Uterus (tissue), 4 donors: ENCODE data around the gene ADCY7. TPM values are rescaled to one million over a fixed set of nuclear protein-coding genes. Genes with fewer than 3 reads are reported as not detected.
A peak's percentile ranks its signal among the peaks of the same experiment; 100 is the strongest.

ENCODE experiments used
- DNase-seq, 2 donors: peaks; one replicate each; pipeline ENCODE4 v3.0.0-alpha.2; 2019 to 2020
- H3K27ac ChIP-seq, 2 donors: fragments of 200-600 bp; sonication (generic); 1 replicate in 1 of 2; 2 replicates in 1 of 2; pipeline ENCODE4 v1.5.1; 2016 to 2018
- H3K27me3 ChIP-seq, 2 donors: fragments of 200-600 bp; sonication (generic); one replicate each; pipeline ENCODE4 v1.5.1; 2018 to 2019; ENCODE audit warnings: control low read depth in 1 of 2
- H3K36me3 ChIP-seq, 2 donors: fragments of 200-600 bp; sonication (generic); one replicate each; pipeline ENCODE4 v1.5.1; 2019; ENCODE audit warnings: control low read depth in 1 of 2
- H3K4me1 ChIP-seq, 2 donors: fragments of 200-600 bp; sonication (generic); one replicate each; pipeline ENCODE4 v1.5.1; 2018 to 2019; ENCODE audit warnings: control low read depth in 1 of 2
- H3K4me3 ChIP-seq, 2 donors: fragments of 200-600 bp; sonication (generic); 1 replicate in 1 of 2; 2 replicates in 1 of 2; pipeline ENCODE4 v1.5.1; 2018 to 2019; ENCODE audit warnings: mild to moderate bottlenecking in 1 of 2
- H3K9me3 ChIP-seq, 2 donors: fragments of 200-600 bp; sonication (generic); one replicate each; pipeline ENCODE4 v1.5.1; 2019; ENCODE audit warnings: control low read depth in 1 of 2
- CTCF ChIP-seq, 4 experiments: fragments of 200-600 bp in 2 of 4; fragments of 450-650 bp in 2 of 4; sonication (generic) in 2 of 4; IDR thresholded peaks; one replicate each; pipeline ENCODE4 v1.5.1; 2016 to 2019; ENCODE audit warnings: antibody characterized with exemption in 4 of 4, mild to moderate bottlenecking in 2 of 4, moderate library complexity in 1 of 4
- POLR2A ChIP-seq, 2 donors: fragments of 450-650 bp; IDR thresholded peaks; one replicate each; pipeline ENCODE4 v1.6.1; 2016; ENCODE audit warnings: antibody characterized with exemption in 2 of 2, mild to moderate bottlenecking in 1 of 2, moderate library complexity in 1 of 2
- intact Hi-C: fragments of 100-400 bp; cut with DNase I; formaldehyde crosslinking; loops from one replicate; pipeline ENCODE4 v1.15.1; 2023; ENCODE audit warnings: low total_unique reads
- total RNA-seq, 4 donors: library from RNA; depleted of rRNA in 3 of 4; stranded (reverse); fragments of >200 nt in 3 of 4; gene quantifications; one replicate each; pipeline versions ENCODE4 v1.1.0 to v1.2.4, GENCODE V29; 2014 to 2023
- donor health status: DM: yes; HTN: yes; CAD: no.

ADCY7 gene
- total RNA-seq, 4 donors from 2014 or later: 3.3 to 25.9 (median 6.6) TPM

- no peaks in the 10 kb centered on the region for H3K27me3 ChIP-seq
- intact Hi-C loops: no loop called here
- H3K4me3 ChIP-seq: no peak overlapping the region
- peak overlapping the region in 1 of 2 donors; percentile 27 for H3K27ac ChIP-seq
- H3K9me3 ChIP-seq: no peaks in the 10 kb centered on the region
- H3K36me3 ChIP-seq: no peaks in the 10 kb centered on the region
- TF ChIP-seq CTCF (IDR thresholded peaks at IDR 0.05) (no peak), POLR2A (IDR thresholded peaks at IDR 0.05) (no peak)
- no peaks in the 10 kb centered on the region for H3K4me1 ChIP-seq
- no peak for DNase-seq
These were observed 15.7 kb downstream of the ADCY7 start for GRCh38 chr16:50282010-50282538.

GRCh38 chr16:50282955-50283631 lies 16.7 kb downstream of the ADCY7 start:
- H3K4me1 ChIP-seq: no peaks in the 10 kb centered on the region
- H3K27ac ChIP-seq: no peak overlapping the region
- H3K36me3 ChIP-seq: no peaks in the 10 kb centered on the region

GRCh38 chr16:50284131-50284911 lies 18.0 kb downstream of the ADCY7 start:
- no peak for DNase-seq
- no peak for TF ChIP-seq POLR2A (IDR thresholded peaks at IDR 0.05)
- TF ChIP-seq CTCF (IDR thresholded peaks at IDR 0.05): no peak

More at GRCh38 chr16:50282955-50283631, 16.7 kb downstream of the ADCY7 start:
- intact Hi-C loops: no loop called here
- Histone ChIP-seq H3K4me3 (no peak overlapping the region), H3K27me3 (no peaks in the 10 kb centered on the region), H3K9me3 (no peaks in the 10 kb centered on the region)
- DNase-seq: no peak
- TF ChIP-seq POLR2A (IDR thresholded peaks at IDR 0.05): no peak
- TF ChIP-seq CTCF (IDR thresholded peaks at IDR 0.05): no peak

GRCh38 chr16:50285406-50286003 lies 19.2 kb downstream of the ADCY7 start:
- Histone ChIP-seq H3K4me3 (no peak overlapping the region), H3K27me3 (no peaks in the 10 kb centered on the region), H3K36me3 (no peaks in the 10 kb centered on the region), H3K9me3 (no peaks in the 10 kb centered on the region), H3K4me1 (no peaks in the 10 kb centered on the region), H3K27ac (no peak overlapping the region)
- no peak for DNase-seq
- intact Hi-C loops: no loop called here
- no peak for TF ChIP-seq CTCF (IDR thresholded peaks at IDR 0.05)
- TF ChIP-seq POLR2A (IDR thresholded peaks at IDR 0.05): no peak

More at GRCh38 chr16:50284131-50284911, 18.0 kb downstream of the ADCY7 start:
- Histone ChIP-seq H3K36me3 (no peaks in the 10 kb centered on the region), H3K4me3 (no peak overlapping the region), H3K4me1 (no peaks in the 10 kb centered on the region), H3K9me3 (no peaks in the 10 kb centered on the region), H3K27ac (no peak overlapping the region), H3K27me3 (no peaks in the 10 kb centered on the region)
- intact Hi-C loops: no loop called here
